ENCODE measurements around the gene ROMO1. TPM values are rescaled to one million over a fixed set of nuclear protein-coding genes. Genes with fewer than 3 reads are reported as not detected.

The ROMO1 gene
- total and polyA plus RNA-seq, 2 of the 8 experiments (the other 6 are each of a cell fraction or from before 2014, with no cell fraction given) = 164 to 702 TPM

DNA sequence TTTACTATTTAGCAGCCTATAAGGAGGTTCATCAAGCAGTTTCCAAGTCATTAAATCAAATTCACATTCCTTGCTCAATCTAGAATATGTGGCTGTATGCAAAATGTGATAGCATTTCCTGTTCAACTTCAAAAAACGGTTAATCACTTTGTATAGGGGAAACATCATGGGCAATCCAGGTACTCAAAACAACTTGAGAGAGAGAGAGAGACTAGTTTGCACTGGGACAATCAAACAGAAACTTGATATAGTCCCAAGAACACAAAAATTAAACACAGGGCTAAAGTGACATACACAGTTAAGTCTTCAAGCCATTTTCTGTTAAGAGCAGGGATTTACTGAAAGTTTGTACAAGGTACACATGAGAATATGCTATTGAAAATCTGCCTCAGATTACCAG lies 41.9 kb upstream of the ROMO1 start:
- Histone ChIP-seq H4K20me1 (replicated peaks in 1 of 2; ENCODE audit: control insufficient read depth in 1 of 2, insufficient read depth in 2 of 2, low read length in 2 of 2) (peaks cover 59 to 64% of the 10 kb centered on the region in 2 experiments), H3K27me3 (replicated peaks in 1 of 4; ENCODE audit: control insufficient read depth in 3 of 4, extremely low read depth in 1 of 4, insufficient read depth in 3 of 4, low read length in 3 of 4) (no peaks in the 10 kb centered on the region), H2AFZ (ENCODE audit: low read length) (no peak overlapping the region), H2BK120ac (replicated peaks; ENCODE audit: low read depth, low read length) (no peak overlapping the region), H3K18ac (ENCODE audit: extremely low read depth, low read length) (no peak overlapping the region), H2BK5ac (ENCODE audit: low read depth, low read length) (no peak overlapping the region), H3K79me2 (ENCODE audit: control insufficient read depth in 1 of 2, insufficient read depth in 2 of 2, low read length in 2 of 2) (peaks cover 75 to 100% of the 10 kb centered on the region in 2 experiments), H3K23me2 (ENCODE audit: low read depth, low read length) (no peaks in the 10 kb centered on the region), H3K27ac (ENCODE audit: low read depth, low read length) (no peak overlapping the region), H2AK5ac (ENCODE audit: low read depth, low read length) (no peak overlapping the region), H3K14ac (ENCODE audit: insufficient read length) (no peak overlapping the region), H2BK15ac (ENCODE audit: low read length) (no peak overlapping the region), H3K4me1 (replicated peaks in 1 of 4; ENCODE audit: control insufficient read depth in 3 of 4, insufficient read depth in 4 of 4, low read length in 3 of 4) (peaks cover 0 to 4% (median 1%) of the 10 kb centered on the region in 4 experiments; a peak in 4 of 7 replicates), H2BK20ac (ENCODE audit: low read length) (no peak overlapping the region), H4K91ac (replicated peaks; ENCODE audit: insufficient read length, low read length) (no peak overlapping the region), H4K8ac (ENCODE audit: extremely low read depth, insufficient read depth, low read length) (no peak overlapping the region), H3K4me3 (ENCODE audit: extremely low read depth in 1 of 4, insufficient read depth in 2 of 4, low read depth in 3 of 4, low read length in 4 of 4) (no peak overlapping the region), H3K9ac (replicated peaks in 1 of 4; ENCODE audit: extremely low read depth in 1 of 4, low read depth in 3 of 4, low read length in 3 of 4) (no peak overlapping the region), H3K79me1 (ENCODE audit: low read depth, low read length) (peaks cover 14% of the 10 kb centered on the region), H3K4me2 (ENCODE audit: insufficient read depth in 1 of 2, low read depth in 2 of 2, low read length in 2 of 2) (no peak overlapping the region), H3K9me3 (ENCODE audit: insufficient read depth in 2 of 2, low read depth in 1 of 2, low read length in 1 of 2) (no peaks in the 10 kb centered on the region), H3K4ac (replicated peaks; ENCODE audit: insufficient read length, low read depth, low read length) (no peak overlapping the region), H2BK12ac (ENCODE audit: low read depth, low read length) (no peak overlapping the region), H3K56ac (replicated peaks; ENCODE audit: insufficient read length, low read depth, low read length) (no peak overlapping the region), H3K36me3 (ENCODE audit: control insufficient read depth in 2 of 4, insufficient read depth in 4 of 4, low read length in 3 of 4) (peaks cover 10 to 35% (median 22%) of the 10 kb centered on the region in 4 experiments; a peak in 7 of 8 replicates), H3K23ac (ENCODE audit: insufficient read length) (no peak overlapping the region), H4K5ac (ENCODE audit: insufficient read length, low read depth, low read length) (no peak overlapping the region)
- DNase-seq (ENCODE audit: low read depth in 1 of 2, low spot score in 2 of 2) = no peak
- ChIA-PET CTCF (ENCODE audit: partially characterized antibody) (interaction anchor here (0.8 to 1.1 kb wide), 3 partner anchors 12 to 545 kb away, joined by 3 read pairs; no protein-coding TSS in a partner anchor), POLR2A (ENCODE audit: partially characterized antibody) (interaction anchor here (0.8 to 3.7 kb wide), 7 partner anchors 8 to 85 kb away, joined by 4 to 28 read pairs (median 4); partner anchors contain the start of gene RBM39)
- WGBS, 2 experiments (ENCODE audit: extremely low coverage in 1 of 2, insufficient coverage in 1 of 2, insufficient read length in 1 of 2, insufficient replicate concordance in 2 of 2, low coverage in 1 of 2, low lambda C conversion rate in 2 of 2, missing lambda C conversion rate in 1 of 2) = 77% methylated on average over 1 of the region's 1 CpG; no CpG with 5 or more reads in 1 of the 2 experiments
- FAIRE-seq = no peak
- no peak for TF ChIP-seq HDAC6 (IDR thresholded peaks at IDR 0.05; ENCODE audit: low read depth, low read length)
- no peak for TF ChIP-seq BRCA1 (IDR thresholded peaks at IDR 0.05; ENCODE audit: low read depth, low read length)
- TF ChIP-seq TAF7 (optimal IDR thresholded peaks at IDR 0.05; ENCODE audit: borderline replicate concordance, low read depth, low read length) = no peak
- TF ChIP-seq BACH1 (IDR thresholded peaks at IDR 0.05; ENCODE audit: low read length) = no peak
- TF ChIP-seq CEBPB (IDR thresholded peaks at IDR 0.05; ENCODE audit: low read depth, low read length) = no peak
- TF ChIP-seq ASH2L (IDR thresholded peaks at IDR 0.05; ENCODE audit: low read length) = no peak
- no peak for TF ChIP-seq SIX5 (IDR thresholded peaks at IDR 0.05; ENCODE audit: low read depth, low read length)
- no peak for TF ChIP-seq TCF12 (IDR thresholded peaks at IDR 0.05; ENCODE audit: low read depth, low read length)
- no peak for TF ChIP-seq CBX8 (IDR thresholded peaks at IDR 0.05; ENCODE audit: borderline replicate concordance, low read depth, low read length)
- no peak for TF ChIP-seq SAP30 (IDR thresholded peaks at IDR 0.05; ENCODE audit: insufficient read depth, insufficient replicate concordance, low read length)
- no peak for TF ChIP-seq YY1 (IDR thresholded peaks at IDR 0.05; ENCODE audit: low read depth, low read length)
- no peak for TF ChIP-seq CHD2 (IDR thresholded peaks at IDR 0.05; ENCODE audit: low read length)
- no peak for TF ChIP-seq POLR2AphosphoS5 (IDR thresholded peaks at IDR 0.05; ENCODE audit: low read depth, low read length)
- TF ChIP-seq, protein P1, sequence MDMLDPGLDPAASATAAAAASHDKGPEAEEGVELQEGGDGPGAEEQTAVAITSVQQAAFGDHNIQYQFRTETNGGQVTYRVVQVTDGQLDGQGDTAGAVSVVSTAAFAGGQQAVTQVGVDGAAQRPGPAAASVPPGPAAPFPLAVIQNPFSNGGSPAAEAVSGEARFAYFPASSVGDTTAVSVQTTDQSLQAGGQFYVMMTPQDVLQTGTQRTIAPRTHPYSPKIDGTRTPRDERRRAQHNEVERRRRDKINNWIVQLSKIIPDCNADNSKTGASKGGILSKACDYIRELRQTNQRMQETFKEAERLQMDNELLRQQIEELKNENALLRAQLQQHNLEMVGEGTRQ (IDR thresholded peaks at IDR 0.05; ENCODE audit: low read length) = no peak
